GM12865 (cell line): Measurements from ENCODE around the gene CASZ1.

Experiments used
- DNase-seq: peaks from one replicate; pipeline ENCODE4 v3.0.0; 2010; ENCODE audit warnings: low read depth
- H3K4me3 ChIP-seq: 2 replicates; pipeline ENCODE4 v1.5.1; 2011; ENCODE audit warnings: mild to moderate bottlenecking, low read depth, low read length, control low read depth
- CTCF ChIP-seq: IDR thresholded peaks from 2 replicates; pipeline ENCODE4 v1.5.1; 2011; ENCODE audit warnings: low read length, control low read depth, low read depth, inconsistent platforms; ENCODE audit not compliant: insufficient read depth; ENCODE audit errors: missing control alignments

Gene CASZ1

GRCh38 chr1:10737651-10738050, 58.8 kb downstream of the CASZ1 start:
- no peak for TF ChIP-seq CTCF
- DNase-seq, result no peak
- no peak overlapping the region for H3K4me3 ChIP-seq

GRCh38 chr1:10736634-10737586, 59.5 kb downstream of the CASZ1 start:
- no peak for TF ChIP-seq CTCF
- DNase-seq, result no peak
- no peak overlapping the region for H3K4me3 ChIP-seq

- H3K4me3 ChIP-seq, result no peak overlapping the region
- TF ChIP-seq CTCF, result no peak
- DNase-seq, result no peak
Measured at GRCh38 chr1:10735563-10736305, 60.7 kb downstream of the CASZ1 start.

DNA sequence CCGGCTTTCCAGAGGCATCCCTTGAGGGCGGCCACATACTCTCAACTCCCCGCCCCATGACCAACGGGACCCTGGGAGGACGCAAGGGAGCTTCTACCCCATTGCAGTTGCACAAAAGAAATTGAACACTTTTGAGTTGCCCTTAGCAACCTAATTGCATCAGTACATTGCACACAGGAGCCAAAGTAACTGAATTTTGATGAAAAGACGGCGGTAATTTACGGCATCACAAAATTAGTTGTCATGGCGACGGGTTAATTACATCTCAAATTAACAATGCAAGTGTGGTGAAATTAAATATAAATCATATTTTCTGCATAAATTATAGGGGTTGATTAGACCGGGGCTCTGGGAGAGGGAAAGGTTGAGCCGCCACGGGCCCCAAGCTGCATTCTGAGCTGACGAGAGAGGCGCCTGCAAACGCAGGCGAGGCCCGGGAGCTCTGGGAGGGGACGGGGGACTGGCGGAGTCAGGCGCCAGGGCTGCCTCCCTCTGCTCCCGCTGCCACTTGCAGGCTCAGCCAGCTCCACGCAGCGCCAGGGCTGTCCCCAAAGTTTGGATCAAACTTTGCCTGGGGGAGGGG, 61.4 kb downstream of the CASZ1 start:
- DNase-seq, result no peak
- no peak for TF ChIP-seq CTCF

GRCh38 chr1:10734375-10734774, 62.1 kb downstream of the CASZ1 start:
- no peak for DNase-seq
- no peak overlapping the region for H3K4me3 ChIP-seq
- TF ChIP-seq CTCF, result no peak

More for the DNA sequence above, 61.4 kb downstream of the CASZ1 start:
- H3K4me3 ChIP-seq, result no peak overlapping the region

DNA sequence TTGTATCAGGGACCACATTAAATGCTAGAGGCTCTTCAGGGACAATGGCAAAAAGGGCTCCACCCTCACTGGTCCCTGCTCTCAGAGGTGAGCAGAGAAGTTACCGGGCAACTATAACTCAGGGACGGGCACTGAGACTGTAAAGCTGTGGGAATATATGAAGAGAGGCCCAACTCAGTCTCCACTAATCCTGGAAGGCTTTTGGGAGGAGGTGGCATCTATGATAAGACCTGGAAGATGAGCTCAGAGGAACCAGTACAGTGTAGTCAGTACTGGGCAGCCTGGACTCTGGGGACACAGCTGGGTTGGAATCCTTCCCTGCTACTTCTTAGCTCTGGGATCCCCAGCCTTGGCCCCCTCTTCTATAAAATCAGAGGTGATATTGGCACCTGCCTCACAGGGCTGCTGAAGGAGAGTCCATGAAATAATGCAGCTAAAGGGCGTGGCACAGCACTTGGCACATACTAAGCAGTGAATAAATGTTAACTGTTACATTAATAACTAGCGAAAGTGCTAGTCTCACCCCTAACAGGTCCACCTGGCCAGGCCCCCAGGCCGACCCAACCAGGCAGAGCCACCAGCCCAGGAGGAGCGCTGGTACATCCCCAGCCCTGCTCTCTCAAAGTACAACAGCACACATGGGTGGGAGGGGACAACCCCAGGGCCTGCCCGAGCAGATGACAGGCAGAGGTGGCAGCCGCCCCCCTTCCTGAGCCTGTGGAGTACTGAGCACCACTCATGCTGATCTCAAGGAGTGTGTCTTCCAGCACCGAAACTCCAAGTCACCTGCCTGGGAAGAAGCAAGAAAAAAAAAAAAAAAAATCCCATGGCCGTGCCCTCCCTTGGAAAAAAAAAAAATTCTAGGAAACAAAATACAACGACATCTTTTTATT, 62.7 kb downstream of the CASZ1 start:
- TF ChIP-seq CTCF, result no peak
- H3K4me3 ChIP-seq, result no peak overlapping the region
- peak; percentile 18 for DNase-seq
